ENCODE data around the gene CACNA1C.

CACNA1C gene

DNA sequence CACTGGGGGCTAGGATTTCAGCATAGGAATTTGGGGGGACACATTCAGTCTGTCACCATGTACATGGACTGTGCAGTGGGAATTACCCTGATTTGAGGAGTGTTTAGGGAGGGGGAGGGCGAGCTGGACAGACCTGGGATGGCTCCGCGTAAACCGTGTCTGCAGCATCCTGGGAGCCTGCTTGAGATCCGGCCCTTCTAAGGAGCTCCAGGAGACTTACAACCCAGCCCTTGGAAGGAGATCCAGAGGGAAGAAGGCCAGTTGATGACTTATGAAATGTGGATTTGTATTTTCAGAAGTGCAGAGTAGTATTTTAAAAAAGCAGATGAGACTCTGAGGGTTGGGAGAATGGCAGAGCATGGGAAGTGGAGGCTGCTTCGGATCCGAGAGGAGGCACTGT, 153.2 kb downstream of the CACNA1C start:
- no peak for DNase-seq (ENCODE audit: low read depth)

DNA sequence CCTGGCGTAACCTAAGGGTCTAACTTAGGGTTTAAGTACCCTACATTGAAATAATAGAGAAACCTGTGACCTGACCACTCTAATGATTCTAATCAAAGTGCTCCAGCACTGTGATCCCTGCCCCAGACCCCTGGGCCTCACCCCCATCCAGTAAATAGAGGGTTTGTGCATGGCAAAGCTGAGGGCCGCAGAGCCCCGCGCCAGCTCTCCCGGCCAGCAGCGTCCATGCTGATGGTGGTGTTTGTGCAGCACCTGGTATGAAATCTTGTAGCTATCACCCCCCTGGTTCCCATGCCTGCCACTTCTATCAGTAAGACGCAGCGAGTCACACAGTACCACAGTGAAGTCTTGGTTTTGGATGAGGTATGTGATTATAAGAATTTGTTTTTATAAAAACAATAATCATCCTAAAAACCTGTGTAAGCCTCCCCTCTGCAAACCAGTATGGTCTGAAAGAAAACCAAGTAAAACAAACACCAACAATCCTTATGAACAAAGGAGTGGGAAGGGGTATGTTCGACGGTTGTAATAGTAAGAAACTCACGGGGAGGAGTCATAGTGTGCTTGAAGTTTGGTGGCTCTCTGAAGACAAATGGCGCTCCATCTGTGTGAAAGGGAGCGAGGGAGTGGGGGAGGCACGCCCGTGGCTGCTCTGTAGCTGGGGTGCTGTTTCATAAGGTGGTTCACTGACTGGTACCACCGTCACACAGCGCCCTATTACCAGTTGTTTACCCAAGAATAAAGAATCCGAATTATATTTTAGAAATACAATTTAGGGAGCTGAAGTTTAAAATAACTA, 156.2 kb downstream of the CACNA1C start:
- DNase-seq (ENCODE audit: low read depth) = no peak

DNA sequence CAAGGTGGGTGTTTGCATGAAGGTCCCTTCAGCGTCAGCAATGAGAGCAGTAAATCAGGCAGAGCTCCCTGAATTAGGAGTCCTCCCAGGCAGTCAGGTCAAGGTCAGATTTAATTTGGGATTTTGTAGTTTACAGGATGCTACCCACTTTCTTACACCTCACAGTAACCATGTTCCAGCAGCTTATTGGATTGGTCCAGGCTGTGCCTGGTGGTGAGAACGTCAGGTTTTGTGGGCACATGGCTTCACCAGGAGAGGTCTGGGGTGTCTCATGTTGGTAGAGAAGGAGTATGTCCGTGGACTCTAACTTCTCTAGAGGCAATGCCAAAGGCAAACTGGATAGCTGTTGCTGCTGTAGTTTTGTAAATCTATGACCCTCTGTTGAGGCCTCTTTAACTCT, 158.3 kb downstream of the CACNA1C start:
- no peak for DNase-seq (ENCODE audit: low read depth)

DNA sequence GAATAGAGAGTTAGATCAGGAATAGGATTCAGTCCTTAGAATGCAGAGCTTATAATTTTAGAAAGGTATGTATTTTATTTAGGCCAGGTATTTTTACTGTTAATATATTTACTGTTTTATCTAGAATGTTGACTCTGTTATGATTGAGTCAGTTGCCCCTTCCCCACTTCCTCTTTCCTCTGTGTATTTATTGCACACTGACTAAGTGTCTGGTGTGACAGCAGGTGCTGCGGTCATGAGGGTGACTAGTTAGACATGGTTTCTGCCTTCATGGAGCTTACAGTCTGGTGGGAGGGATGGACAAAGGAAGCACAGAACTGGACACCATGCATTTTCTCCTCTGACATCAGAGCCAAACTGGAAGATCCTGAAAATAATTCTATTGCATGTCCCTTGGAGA, 159.8 kb downstream of the CACNA1C start:
- DNase-seq (ENCODE audit: low read depth) = no peak

DNA sequence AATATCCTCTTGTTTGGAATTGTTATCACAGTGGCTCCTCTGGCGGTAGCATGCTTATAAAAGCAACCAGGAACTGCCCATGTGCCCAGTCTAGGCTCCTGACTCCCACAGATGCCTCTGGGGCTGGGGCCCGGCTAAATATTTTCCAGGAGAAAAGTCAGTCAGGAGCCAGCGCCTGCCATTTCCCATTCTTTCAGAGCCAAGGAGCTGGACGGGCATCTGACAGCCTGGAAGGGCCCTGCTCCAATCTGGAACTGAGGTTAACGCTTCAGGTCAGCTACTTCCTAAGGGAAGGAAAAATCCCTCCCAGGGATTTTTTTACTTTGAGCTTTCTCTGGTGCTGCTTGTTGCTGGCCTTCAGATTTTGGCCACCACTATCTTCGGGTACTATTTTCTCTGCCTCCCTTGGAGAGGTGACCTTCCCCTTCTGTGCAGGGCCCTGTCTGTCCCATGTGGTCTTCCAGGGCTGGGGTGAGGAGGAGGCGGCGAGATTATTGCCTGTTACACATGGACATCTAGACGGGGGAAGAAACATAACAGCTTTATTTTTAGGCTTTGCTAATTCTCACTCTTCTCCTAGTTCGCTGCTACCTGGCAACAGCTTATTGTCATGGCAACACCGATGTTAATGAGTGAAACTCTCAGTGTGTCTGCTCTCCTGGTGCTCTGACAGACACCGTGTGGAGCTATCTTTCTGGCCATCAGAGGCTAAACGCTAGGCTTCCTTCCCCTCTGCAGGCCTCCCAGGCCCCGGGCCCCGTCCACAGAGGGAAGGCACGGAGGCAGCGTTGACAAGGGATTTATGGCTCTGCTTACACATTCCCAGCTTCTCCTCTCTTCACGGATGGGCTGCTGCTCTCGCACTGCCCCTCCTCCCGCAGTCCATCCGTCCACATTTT, 160.4 kb downstream of the CACNA1C start:
- no peak for DNase-seq (ENCODE audit: low read depth)

DNA sequence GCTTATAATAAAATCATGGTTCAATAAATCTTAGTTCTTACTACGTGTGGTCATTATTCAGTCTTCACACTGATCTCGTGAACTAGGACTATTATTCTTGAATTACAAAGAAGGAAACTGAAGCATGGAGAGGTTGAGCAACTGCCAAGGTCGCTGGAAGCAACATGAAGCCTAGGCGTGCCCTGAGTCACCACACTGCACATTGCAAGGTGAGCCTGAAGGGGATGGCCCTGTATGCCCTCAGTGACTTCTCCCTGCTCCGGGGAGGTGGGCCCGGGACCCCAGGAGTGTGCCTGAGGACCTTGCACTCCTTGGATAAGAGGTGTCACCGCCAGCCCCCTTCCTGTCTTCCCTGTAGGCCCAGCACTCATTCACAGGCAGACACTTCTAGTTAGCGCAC, 161.6 kb downstream of the CACNA1C start:
- no peak for DNase-seq (ENCODE audit: low read depth)

DNA sequence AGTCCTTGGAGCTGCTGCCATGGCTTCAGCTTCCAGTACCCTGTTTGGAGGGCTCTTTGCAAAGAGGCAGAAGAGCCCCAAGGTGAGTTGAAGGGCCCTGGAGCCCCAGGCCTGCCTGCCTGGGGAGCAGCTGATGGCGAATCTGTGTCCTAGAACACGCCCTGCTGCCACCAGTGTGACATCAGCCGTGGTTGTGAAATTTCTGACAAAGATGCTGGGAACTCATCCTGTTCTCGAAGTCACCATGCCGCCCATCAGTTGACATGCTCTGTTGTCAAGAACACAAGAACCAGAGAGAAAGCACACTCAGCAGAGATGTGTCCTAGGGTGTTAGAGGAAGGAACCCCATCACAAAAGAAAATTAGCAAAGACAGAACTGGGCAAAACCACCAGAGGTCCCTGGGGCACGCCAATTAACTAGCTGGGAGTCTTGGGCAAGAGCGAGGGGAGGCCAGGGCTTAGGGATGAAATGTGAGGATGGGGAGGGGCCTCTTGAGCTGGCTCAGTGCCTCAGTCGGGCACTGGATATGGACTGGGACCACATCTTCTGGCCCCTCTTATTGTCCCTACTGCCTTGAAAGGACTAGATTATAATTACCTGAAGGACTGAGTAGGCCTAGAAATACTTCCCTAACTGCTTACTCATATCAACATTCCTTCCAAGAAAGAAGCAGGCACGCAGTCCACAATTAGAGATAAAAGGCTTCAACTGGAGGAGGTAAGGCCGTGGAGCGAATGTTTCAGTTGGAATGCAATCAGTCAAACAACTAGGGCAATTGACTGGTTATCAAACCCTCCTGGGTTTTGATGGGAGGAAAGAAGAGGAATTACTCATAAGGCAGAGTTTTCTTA, 163.1 kb downstream of the CACNA1C start:
- no peak for DNase-seq (ENCODE audit: low read depth)

DNA sequence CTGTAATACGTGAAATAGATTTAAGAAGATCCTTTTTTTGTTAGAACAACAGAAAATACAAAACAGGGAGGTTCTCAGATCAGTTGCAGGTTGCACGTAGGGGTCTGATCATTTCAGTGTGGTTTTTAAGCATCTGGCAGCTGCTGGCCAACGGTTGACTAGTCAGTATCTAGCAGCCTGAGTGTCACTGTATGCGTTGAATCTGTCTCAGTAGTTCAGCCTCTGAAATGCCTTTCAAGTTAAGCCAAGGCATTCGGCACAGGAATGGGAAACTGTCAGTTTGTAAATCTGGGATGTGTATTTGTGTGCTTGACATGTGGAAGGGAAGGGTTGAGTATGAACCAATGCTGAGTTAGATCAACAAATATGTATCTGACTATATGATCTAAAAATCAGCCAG, 165.9 kb downstream of the CACNA1C start:
- DNase-seq (ENCODE audit: low read depth) = no peak

DNA sequence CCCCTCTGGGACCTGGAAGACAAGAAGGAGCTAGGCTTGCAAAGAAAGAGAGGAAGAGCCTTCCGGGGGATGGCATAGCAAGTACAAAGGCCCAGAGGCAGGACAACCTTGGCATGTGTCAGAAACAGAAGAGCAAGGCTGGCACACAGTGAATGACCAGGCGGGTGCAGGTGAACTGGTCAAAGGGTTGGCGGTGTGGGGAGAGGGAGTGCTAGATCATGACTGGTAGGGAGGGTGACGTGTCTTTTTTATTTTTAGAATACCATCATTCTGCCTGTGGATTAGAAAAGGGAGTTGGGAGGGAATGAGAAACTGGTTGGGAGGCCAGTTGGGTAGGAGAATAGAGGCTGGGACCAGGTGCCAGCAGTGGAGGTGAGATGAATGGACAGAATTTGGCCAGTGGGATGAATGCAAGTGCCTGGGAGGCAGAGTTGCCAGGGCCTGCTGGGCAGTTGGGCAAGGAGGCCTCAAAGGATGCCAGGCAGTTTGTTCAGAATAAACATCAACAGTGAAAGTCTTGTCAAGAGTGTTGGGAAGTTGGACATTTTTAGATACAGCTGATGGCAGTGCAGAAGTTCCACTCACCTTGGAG, 168.3 kb downstream of the CACNA1C start:
- no peak for DNase-seq (ENCODE audit: low read depth)

DNA sequence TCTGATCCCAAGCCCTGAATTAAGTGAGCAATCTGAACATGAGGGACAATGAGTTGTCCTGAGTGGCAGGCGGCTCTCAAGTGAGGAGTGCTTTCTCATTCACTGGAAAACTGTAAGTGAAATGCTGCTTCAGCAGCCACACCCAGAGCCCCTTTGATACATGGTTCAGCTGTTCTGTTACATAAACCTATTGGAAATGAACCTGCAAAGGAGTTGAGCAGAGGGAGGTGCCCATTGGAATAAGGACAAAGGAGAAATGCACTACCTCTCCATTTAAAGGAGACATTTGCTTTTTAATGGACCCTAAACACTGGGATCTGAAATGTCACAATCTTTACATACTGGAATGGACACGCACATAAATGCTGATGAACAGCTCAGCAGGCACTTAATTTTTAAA, 169.9 kb downstream of the CACNA1C start:
- no peak for DNase-seq (ENCODE audit: low read depth)

DNA sequence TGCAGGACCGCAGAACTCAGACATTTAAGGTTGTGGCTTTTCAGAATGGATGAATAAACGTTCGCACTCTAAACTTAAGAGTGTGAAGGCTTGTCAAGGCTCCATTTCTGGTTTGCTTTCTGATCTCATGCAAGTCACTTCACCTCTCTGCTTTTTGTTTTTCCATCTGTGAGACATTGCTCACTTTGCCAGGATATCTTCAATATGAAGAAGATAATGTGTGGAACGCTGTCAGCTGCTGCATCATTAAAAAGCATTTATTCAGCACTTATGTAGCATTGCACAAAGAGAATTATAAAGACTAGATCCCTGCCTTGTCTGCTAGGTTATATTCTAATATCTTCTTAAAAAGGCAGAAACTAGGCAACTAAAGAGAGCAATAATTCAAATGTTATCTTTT, 172.2 kb downstream of the CACNA1C start:
- DNase-seq (ENCODE audit: low read depth) = no peak

DNA sequence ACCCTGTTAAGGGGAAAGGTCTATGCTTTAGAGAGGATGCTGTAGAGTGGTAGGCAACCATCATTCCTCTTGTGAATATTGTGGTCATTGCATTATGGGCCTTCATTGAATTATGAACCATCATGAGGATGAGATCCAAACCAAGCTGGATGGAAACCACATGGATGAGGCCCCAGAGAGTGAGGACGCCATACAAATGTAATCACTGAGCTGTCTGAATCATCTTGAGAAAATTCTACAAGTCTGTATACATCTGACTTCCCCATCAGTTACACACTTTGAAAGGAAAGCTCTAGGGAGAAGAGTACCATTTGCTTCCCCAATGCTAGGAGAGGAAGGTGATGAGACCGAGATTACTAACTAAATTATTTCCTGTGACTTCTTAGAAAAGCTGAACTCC, 172.9 kb downstream of the CACNA1C start:
- DNase-seq (ENCODE audit: low read depth) = no peak

DNA sequence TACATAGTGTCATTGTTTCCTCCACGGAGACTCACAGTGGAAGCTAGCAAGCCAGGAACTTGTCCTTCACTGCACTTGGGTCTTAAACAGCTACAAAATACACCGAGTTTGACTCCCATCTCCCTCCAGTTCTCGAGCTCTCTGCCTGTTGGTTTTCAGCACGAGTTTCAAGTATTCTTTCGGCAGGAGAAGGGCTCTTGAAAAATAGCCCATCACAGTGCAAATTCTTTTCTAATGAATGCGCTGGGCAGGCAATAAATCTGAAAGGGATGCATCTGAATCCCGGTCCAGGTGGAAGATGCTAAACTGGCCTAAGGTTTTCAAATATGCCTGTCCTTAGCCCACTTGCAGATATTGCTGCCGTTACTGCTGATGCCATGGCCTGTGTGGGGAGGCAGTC, 173.9 kb downstream of the CACNA1C start:
- DNase-seq (ENCODE audit: low read depth) = no peak

DNA sequence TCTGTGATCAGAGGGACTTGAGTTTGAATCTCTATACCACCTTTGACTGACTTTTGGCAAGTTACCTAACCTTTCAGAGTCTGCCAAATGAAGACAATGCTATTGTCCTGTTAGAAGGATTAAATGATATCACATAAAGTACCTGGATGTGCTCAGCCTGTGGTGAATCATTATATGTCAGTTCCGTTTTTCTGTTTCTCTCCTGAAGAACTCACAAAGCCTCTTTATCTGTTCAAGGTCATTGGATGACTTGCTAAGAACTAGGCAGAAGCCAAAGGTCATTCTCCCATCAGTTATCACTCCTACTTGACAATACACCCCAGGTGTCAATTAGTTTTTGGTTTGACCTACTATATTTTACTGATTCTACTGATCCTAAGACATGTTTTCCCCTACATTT, 174.6 kb downstream of the CACNA1C start:
- no peak for DNase-seq (ENCODE audit: low read depth)

DNA sequence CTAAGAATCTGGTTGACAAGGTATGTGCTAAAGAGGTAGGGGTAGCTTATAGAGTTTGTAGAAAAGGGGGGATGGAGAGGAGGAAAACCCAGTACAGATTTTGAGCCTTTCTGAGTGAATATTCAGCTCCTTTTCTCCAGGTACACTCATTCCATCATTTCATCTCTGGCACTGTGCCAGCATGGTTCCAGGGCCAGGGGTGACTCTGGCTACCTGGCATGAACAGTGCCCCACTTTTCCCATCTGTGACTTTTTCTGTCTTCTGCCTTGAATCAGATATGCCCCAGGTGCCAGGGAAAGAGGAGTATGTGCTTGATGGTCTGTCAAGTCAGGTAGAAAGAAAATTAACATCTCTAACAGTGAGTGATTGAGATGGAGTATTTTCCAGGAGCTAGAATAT, 175.7 kb downstream of the CACNA1C start:
- no peak for DNase-seq (ENCODE audit: low read depth)

DNA sequence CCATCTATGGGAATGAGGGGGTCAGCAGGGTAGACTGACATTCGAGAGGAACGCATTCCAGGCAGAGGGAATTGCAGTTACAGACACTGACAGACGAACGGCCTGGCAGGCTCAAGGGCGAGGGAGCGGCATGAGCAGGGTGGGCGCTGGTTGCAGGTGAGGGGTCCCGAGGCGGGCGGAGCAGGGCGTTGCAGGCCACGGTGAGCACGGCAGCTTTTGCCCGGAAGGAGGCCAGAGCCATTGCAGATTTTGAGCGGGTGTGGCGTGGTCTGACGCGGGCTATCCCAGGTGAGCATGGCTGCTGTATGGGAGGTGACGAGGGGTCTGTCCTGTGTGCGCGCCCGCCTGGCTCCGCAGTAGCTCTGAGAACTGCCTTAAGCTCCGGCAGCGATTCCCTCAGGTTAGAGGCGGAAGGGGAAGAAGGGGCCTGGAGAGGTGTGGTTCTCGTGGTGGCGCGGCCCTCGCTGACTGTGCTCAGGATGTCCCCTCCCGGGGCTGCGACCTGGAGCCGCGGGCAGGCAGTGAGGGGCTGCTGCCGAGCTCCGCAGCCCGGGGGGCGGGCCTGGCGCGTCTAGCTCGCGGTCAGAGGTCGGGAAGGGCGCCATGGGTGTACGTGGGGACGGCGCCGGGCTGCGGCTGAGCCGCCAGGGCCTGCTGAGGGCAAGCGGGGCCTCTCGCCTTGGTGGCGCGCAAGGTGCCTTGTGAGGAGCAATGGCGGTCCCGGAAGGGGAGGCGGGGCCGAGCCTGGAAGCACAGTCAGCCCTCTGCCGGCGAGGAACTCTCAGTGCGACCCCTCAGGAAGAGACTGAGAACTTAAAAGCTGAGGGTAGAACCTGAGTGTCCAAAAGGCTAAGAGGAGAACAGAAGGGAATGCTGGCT, 177.1 kb downstream of the CACNA1C start:
- no peak for DNase-seq (ENCODE audit: low read depth)

DNA sequence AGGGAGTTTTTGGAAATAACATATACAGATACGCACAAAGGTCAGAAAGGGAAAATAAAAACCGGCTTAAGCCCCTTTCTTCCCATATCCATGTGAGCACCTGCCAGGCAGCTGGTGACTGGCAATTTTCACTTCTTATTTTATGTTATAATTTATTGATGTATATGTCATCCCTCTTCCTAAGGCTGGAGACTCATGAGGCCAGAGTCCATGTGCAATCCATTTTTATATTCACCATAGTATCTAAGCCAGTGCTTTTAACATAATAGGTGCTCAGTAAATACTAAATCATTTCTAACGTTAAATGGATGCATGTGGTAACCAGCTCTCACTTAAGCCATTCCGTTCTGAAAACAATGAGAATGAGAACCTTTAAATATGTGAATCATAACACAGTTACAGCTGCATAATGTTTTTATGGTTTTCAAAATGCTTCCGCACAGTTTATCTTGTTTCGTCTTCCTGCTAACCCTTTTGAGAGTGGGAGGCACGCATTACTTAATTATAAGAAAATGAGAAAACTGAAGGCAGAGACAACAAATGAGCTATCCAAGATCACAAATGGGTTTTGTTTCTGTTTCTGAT, 178.3 kb downstream of the CACNA1C start:
- no peak for DNase-seq (ENCODE audit: low read depth)

DNA sequence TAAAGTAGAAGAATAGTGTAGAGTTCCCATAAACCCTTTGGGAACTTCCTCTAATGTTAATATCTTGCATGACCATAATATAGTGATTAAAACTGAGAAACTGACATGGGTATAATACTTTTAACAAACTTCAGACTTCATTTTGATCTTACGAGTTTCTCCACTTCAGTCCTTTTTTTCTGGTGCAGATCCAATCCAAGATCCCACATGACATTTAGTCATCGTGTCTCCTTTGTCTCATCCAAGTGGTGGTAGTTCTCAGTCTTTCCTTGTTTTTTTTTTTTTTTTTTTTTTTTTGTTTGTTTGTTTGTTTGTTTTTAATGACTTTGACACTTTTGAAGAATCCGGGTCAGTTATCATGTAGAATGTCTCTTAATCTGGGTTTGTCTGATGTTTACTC, 179.2 kb downstream of the CACNA1C start:
- DNase-seq (ENCODE audit: low read depth) = no peak

DNA sequence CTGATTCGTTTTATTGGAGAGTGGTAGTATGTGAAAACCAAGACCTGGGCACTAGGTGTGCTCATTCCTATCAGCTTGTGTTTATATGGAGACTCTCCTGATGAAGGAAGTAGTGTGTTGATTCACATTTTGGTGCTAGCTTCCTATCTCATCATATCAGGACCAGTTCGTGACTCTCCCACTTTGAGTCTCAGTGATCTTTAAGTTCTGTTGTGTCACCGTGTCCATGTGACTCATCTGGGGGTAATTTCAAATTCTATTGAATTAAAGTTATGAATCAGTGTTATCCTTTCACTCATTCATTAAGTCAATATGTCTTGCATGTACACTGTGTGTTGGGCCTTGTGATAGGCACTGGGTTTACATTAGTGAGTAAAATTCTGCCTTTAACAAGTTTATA, 180.2 kb downstream of the CACNA1C start:
- DNase-seq (ENCODE audit: low read depth) = no peak

DNA sequence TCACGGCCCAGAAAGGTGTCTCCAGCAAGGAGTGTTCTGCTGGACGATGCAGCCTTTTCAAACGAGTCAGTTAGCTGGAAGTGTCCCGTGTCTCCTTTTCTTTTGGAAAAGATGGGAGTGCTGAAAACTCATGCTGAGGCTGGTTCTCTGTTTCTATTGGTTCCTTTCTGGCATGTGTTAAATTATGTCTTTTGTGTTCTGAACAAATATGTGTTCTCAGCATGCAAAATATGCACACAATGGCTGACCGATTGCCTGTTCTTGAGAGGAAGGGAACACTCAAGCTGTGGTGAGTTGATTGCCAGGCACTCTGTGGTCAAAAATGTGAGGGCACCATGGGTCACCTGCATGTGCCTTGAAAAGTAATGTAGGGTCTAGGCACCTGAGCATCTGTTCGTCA, 181.3 kb downstream of the CACNA1C start:
- DNase-seq (ENCODE audit: low read depth) = no peak

Measured in stimulated activated CD8-positive, alpha-beta memory T cell treated with anti-CD3 and anti-CD28 coated beads, Interleukin-12 subunit alpha, Interleukin-12 subunit beta, amount 100 ng/mL, for 1 hour (primary cell).